GM21515 (cell line): Measurements from ENCODE around the gene TMX1.
A peak's percentile ranks its signal among the peaks of the same experiment; 100 is the strongest.
"Not testable (repeated sequence)": the region's sequence is repeated elsewhere in the genome, so short reads cannot be mapped to it uniquely, and the experiment has no call there.

Source experiments
- ATAC-seq: cut with Tn5 transposase; IDR thresholded peaks from one replicate; pipeline ENCODE4 v1.9.1; 2021; ENCODE audit not compliant: unreplicated experiment

The TMX1 gene, protein sequence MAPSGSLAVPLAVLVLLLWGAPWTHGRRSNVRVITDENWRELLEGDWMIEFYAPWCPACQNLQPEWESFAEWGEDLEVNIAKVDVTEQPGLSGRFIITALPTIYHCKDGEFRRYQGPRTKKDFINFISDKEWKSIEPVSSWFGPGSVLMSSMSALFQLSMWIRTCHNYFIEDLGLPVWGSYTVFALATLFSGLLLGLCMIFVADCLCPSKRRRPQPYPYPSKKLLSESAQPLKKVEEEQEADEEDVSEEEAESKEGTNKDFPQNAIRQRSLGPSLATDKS

DNA sequence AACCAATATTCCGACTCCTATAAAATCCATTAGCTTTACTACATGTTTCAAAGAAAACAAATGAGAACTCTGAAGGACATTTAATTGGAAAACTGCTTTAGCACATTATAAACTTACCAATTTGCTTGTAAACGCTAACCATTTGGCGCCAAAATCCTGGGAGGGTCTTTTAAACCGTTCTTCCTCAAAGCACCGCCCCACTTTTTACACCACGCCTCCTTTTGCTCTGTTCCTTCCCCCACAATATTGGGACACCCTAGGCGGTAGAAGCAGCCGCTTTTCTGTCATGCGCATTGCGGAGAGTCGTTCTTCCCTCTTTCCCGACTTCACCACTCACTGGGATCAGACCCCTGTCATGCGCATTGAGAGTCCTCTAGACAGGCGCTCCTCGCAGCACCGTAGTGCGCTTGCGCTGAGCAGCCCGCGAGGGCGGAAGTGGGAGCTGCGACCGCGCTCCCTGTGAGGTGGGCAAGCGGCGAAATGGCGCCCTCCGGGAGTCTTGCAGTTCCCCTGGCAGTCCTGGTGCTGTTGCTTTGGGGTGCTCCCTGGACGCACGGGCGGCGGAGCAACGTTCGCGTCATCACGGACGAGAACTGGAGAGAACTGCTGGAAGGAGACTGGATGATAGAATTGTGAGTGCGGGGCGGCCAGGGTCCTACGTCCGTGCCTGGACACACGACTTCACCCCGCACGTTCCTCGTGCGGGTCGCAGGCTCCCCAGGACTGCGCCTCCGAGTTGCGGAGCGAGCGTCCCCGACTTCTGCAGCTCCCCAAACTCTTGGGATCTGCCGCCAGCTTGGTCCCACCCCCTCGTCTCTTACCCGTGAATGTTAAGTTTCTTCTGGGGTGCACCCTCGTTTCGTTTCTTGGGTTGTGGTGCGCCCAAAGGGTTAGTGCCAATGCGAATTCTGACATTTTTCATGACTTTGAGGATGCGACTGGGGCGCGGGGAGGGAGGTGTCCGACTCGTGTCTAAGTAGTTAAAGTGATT, at the start of gene TMX1:
Gene TMX1 (plus strand): TSS at position 435 of the 991 bp plus-strand sequence. CDS start 46 bp downstream, at position 481.
- peak; percentile 80 for ATAC-seq

GRCh38 chr14:51201890-51202289, 38.2 kb upstream of the TMX1 start:
- peak; percentile 47 for ATAC-seq

DNA sequence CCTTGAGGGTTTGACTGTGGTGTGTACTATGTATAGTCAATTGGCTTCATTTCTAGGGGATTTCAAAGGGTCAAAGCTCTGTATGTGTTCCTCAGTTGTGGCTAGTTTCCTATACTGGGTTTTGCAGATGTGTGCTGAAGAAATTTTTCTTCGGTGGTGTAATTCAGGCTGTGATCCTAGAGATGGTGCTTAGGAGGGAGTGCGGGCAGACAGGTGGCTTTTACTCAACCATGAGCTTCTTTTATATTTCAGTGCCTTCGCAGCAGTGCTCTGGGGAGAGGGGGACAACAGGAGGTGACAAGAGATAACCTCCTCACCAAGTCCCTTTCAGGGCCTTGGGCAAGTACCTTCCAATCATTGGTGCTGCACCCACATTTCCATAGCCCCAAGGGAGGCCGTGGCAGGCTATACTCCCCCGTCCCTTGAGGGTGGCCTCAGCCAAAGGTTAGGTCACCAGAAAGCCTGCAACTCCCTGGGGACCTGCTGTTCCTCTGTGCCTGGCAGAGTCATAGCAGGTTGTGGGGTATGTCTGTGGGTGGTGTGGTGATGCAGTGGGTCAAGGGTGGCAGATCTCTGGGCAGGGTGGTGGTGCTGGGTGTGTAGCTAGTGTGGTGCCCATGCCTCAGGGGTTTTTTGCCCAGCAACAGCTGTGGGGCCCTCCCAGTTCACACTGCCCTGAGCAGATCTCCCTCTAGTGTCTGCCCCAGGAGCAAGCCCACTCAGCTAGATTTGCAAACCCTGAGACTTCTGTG, 37.0 kb upstream of the TMX1 start:
- peak; percentile 46 for ATAC-seq

DNA sequence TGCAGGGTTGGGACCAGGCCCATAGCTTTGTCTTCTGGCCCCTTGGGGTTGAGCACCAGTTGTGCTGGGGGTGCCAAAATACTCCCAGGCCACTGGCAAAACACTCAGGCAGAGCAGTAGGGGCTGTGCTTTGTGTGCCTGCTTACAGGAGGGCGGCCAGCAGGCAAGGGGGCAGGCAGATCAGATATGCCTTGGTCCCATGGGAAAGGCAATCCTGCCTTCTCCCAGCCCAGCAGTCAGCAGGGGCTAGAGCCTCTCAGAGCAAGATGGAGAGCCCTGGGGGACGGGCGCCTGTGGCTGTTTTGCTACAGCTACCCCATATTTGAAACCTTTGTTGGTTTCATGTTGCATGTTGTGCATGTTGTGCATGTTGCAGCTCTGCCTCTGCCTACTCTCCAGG, 36.2 kb upstream of the TMX1 start:
- ATAC-seq = no peak

GRCh38 chr14:51205486-51205885, 34.6 kb upstream of the TMX1 start:
- ATAC-seq = no peak

GRCh38 chr14:51206462-51206861, 33.6 kb upstream of the TMX1 start:
- ATAC-seq = no peak

DNA sequence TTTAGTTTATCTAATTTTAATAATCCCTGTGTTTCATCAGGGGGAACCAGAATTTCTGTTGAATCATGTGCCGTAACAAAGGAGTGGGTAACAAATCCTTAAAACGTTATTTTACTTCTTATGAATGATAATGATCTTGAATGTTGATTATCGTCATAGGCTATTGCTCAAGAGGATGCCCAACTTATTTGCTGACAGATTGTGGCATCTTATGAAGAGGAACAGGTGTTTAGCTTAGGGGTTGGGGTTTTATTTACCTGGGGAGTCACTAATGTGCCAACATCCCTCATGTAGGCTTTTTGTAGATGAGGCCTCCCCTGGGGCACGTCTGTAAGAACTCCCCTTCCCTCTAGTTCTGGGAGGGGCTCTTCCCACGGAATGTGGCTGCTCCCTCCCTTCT, 32.4 kb upstream of the TMX1 start:
- ATAC-seq = no peak

DNA sequence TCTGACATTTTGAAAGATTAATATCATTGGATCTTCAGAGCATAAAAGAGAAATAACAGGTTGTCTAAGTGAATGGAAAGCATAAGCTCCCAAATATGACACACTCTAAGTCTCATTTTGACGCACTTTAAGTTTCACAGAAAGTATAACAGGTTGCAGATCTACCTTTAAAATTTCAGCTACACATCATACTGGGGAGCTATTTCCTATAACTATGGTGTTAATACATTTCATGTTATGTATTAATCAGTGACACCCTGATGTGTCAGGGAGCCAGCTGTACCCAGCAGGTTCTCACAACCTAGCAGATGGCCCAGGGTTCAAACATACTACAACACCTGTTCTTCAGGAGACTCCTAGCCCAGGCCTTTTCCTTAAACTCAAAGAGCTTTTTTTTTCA, 31.1 kb upstream of the TMX1 start:
- no peak for ATAC-seq

GRCh38 chr14:51209457-51209856, 30.6 kb upstream of the TMX1 start:
- no peak for ATAC-seq

DNA sequence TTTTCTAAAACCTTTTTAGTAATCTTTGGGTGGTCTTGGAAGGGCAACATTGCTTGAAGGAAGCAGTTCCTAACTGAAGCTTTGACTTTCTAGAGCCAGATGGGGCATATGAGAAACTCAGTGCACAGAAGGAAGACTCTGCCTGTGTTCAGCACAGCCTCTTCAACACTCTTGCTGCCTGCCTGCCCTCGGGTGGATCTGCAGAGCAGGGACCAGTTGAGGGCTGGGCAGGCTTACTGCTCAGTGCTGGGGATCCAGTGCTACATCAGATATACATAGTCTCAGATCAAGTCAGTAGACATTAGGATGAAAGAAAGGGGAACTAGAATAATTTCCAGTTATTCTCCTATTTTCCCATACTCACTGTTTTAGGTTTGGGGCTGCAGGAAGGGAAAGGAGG, 29.5 kb upstream of the TMX1 start:
- ATAC-seq = no peak

DNA sequence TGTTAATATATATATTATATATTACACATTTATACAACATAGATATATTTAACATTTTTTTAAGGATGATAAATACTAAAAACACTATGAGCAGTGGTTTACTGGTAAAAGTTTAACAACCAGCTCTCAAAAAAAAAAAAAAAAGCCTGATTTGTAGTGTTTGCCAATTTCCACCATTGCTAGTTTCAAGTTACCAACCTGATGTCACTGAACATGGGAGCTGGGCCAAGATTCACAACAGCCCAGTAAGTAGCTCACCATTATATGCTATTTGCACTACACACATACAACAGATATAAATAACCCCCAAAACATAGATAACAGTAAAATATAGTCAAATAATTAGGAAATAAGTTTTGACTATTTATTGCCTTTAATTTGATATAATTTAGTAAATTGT, 28.9 kb upstream of the TMX1 start:
- ATAC-seq = no peak

GRCh38 chr14:51216602-51217001, 23.4 kb upstream of the TMX1 start:
- no peak for ATAC-seq

DNA sequence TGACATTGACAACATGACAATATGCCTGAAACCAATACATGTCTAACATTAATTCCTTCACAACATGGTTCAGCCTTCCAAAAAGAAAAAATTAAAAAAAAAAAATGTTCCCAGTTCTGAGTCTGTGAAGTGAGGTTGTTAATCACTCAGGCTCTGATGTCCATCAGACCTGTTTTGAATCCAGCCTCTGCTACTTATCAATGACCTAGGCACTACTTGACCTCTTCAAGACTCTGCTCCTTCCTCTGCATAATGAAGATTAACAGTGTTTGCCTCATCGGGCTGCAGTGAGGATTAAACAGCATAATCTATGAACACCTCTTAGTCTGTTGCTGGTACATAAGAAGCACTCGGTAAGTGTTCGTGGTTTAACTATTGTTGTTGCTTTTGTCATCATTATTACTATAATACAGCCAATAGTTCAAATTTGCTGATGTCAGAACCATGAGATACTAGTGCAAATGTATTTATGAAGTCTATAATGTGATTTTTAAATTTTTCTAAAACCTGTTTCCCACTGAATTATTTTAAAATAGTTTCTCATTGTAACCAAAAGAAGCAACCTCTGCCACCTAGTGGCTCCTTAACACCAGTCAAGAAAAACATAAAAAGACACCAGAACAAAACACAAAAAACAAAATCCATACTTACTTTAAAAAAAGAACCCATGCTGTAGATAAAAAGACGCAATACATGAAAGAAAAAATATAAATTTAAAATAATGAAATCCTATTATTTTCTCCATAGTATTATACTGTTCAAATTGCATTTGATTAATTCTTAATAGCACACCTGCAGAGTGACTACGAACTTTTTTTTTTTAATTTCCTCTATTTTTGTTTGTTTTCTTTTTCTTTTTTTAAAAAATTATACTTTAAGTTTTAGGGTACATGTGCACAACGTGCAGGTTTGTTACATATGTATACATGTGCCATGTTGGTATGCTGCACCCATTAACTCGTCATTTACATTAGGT, 20.3 kb upstream of the TMX1 start:
- ATAC-seq = no peak

- not testable (repeated sequence) for ATAC-seq
Observed at GRCh38 chr14:51223463-51223862, 16.6 kb upstream of the TMX1 start.

GRCh38 chr14:51224551-51224950, 15.5 kb upstream of the TMX1 start:
- ATAC-seq = no peak

DNA sequence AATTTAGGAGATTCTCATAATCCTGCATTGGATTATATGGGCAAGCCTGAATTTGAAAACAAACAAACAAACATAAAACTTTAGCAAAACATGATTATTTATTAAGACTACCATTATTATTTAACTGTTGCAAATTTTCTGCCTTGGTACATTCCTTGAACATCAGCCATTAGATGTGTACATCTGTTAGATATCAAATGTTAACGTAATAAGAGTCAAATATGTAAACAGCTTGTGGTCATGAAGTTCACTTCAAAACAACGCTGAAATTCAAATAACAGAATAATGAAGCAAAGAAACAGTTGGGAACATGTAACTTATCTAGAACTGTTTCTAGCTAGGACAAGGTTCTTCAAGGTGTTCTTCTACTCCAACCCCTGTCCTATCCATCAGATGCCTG, 14.3 kb upstream of the TMX1 start:
- no peak for ATAC-seq

DNA sequence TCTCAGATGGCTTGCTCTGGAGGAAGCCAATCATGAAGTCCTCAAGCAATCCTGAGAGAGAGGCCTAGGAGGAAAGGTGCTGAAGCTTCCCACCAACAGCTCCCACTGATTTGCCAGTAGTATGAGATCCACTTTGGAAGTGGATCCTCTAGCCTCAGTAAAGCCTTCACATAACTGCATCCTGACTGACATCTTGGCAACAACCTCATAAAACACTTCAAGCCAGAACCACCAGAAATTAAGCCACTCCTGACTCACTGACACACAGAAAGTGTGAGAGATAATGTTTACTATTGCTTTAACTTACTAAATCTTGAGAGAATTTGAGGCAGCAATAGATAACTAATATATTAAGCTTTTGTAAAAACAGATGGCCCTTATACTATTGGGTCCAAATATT, 11.7 kb upstream of the TMX1 start:
- no peak for ATAC-seq

- no peak for ATAC-seq
Observed at GRCh38 chr14:51228890-51229289, 11.2 kb upstream of the TMX1 start.

- no peak for ATAC-seq
Observed at GRCh38 chr14:51236314-51236713, 3.7 kb upstream of the TMX1 start.

DNA sequence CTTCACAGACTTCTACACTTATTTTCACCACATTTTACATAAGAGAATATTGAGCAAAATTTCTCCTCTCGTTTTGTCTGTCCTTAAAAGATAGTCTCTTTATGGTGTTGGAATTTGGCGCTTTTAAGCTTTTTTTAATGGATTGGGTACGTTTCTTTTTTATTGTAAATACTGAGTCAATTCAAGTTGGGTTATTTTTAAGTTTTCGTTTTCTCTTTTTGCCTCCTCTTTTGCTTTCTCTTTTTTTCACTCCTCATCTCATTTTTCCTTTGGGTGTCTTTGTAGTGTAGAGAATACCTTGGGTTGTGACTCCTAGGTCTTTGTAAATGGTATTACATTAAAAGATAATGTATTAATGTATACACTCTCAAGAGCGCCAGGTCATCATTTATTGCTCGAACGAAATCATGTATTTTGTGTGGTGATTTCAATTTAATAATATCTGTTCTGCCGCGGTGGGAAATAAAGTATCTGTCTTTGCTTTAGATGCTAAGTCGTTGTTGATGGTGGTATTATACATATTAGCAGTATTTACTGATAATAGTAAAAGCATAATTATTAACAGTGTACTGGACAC, 845 bp downstream of the TMX1 start:
- ATAC-seq = no peak
